Hindlimb muscle (tissue), 1 donor: ENCODE results near the gene CA10. TPM values are rescaled to one million over a fixed set of nuclear protein-coding genes. Genes with fewer than 3 reads are reported as not detected.

Source experiments
- DNase-seq: peaks from one replicate; pipeline ENCODE4 v3.0.0-alpha.2; 2013
- polyA plus RNA-seq: library from polyadenylated mRNA; unstranded; fragments of 120-200 nt; gene quantifications from one replicate; pipeline ENCODE4 v1.2.1, GENCODE V29; 2013; ENCODE audit not compliant: insufficient read length

The CA10 gene
- polyA plus RNA-seq, 1 donor, result 14.0 TPM

- no peak for DNase-seq
Observed at GRCh38 chr17:51636291-51636690, 522.2 kb downstream of the CA10 start.

- no peak for DNase-seq
Observed at GRCh38 chr17:51630101-51630671, 528.3 kb downstream of the CA10 start.

GRCh38 chr17:51629232-51629631, 529.3 kb downstream of the CA10 start:
- DNase-seq, result no peak

- no peak for DNase-seq
Observed at GRCh38 chr17:51627779-51628178, 530.7 kb downstream of the CA10 start.

GRCh38 chr17:51618476-51618875, 540.0 kb downstream of the CA10 start:
- DNase-seq, result no peak

GRCh38 chr17:51617986-51618385, 540.5 kb downstream of the CA10 start:
- no peak for DNase-seq

- no peak for DNase-seq
Observed at GRCh38 chr17:51613255-51613654, 545.3 kb downstream of the CA10 start.

- no peak for DNase-seq
Observed at GRCh38 chr17:51612692-51613091, 545.8 kb downstream of the CA10 start.

GRCh38 chr17:51611585-51611984, 546.9 kb downstream of the CA10 start:
- DNase-seq, result no peak

GRCh38 chr17:51610834-51611233, 547.7 kb downstream of the CA10 start:
- no peak for DNase-seq

GRCh38 chr17:51610155-51610554, 548.4 kb downstream of the CA10 start:
- no peak for DNase-seq

- DNase-seq, result no peak
Observed at GRCh38 chr17:51608251-51608933, 550.1 kb downstream of the CA10 start.

- DNase-seq, result no peak
Observed at GRCh38 chr17:51607512-51607911, 551.0 kb downstream of the CA10 start.

- no peak for DNase-seq
Observed at GRCh38 chr17:51604299-51605020, 554.1 kb downstream of the CA10 start.

GRCh38 chr17:51601622-51602261, 556.8 kb downstream of the CA10 start:
- DNase-seq, result no peak

GRCh38 chr17:51598824-51599223, 559.7 kb downstream of the CA10 start:
- DNase-seq, result no peak

- no peak for DNase-seq
Observed at GRCh38 chr17:51597345-51597744, 561.2 kb downstream of the CA10 start.

- peak; percentile 26 for DNase-seq
Observed at GRCh38 chr17:51595826-51596398, 562.6 kb downstream of the CA10 start.

- DNase-seq, result peak; percentile 48
Observed at GRCh38 chr17:51590071-51590656, 568.4 kb downstream of the CA10 start.

- no peak for DNase-seq
Observed at GRCh38 chr17:51588063-51588462, 570.5 kb downstream of the CA10 start.

GRCh38 chr17:51587516-51587915, 571.0 kb downstream of the CA10 start:
- DNase-seq, result no peak

GRCh38 chr17:51585514-51586104, 572.9 kb downstream of the CA10 start:
- no peak for DNase-seq
